GM18870 (cell line): ENCODE results near the gene EFS.

ENCODE experiments used
- ATAC-seq: cut with Tn5 transposase; IDR thresholded peaks from one replicate; pipeline ENCODE4 v1.9.1; 2021; ENCODE audit warnings: moderate library complexity; ENCODE audit not compliant: unreplicated experiment

EFS gene

GRCh38 chr14:23380197-23380914 lies 15.4 kb upstream of the EFS start:
- ATAC-seq = no peak

- no peak for ATAC-seq
Measured at GRCh38 chr14:23379366-23380196, 14.6 kb upstream of the EFS start.

DNA sequence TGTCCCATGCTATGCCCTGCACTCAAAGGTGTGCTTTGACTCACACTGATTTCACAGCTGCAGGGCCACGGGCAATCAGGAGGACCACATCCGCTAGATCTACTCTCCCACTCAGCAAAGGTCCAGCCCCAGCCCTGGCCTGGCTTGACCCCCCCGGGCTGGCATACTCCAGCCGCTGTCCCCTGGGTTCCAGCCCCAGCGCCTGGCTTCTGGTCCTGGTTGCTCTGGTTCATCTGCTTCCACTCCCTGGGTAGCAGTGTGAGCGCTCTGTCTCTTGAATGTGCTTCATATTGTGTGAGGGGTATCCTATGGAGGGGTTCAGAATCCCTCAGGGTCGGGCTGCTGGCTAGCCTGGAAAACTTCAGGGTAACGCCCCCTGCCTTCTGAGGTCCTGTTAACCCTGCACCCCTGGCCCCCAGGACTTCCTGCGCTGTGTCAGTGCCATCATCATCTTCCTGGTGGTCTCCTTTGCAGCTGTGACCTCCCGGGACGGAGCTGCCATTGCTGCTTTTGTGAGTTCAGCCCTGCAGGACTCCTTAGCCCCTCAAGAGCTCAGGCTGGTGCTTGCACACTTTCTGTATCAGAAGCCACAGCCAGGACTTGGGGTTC lies 13.7 kb upstream of the EFS start:
- no peak for ATAC-seq

- ATAC-seq = no peak
Measured at GRCh38 chr14:23377573-23378563, 12.9 kb upstream of the EFS start.

DNA sequence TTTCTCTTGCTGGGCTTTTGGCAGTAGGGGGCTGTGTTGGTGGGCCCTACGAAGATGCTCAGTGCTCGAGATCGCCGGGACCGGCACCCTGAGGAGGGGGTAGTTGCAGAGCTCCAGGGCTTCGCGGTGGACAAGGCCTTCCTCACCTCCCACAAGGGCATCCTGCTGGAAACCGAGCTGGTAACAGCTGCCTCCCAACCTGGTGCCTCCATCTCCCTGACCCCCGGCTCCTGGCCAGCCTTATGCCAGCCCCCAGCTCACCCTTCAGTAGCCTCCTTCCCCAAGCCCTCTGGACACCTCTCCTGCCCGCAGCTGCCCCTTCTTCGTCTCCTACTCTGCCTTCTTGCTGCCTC lies 12.2 kb upstream of the EFS start:
- no peak for ATAC-seq

- ATAC-seq = no peak
Measured at GRCh38 chr14:23376482-23377197, 11.7 kb upstream of the EFS start, which contains the start of gene CMTM5. Gene CMTM5, plus strand, starts transcription at chr14:23377046. Its CDS starts 206 bp downstream, at chr14:23377252.

GRCh38 chr14:23375527-23376251 lies 10.7 kb upstream of the EFS start:
- no peak for ATAC-seq

DNA sequence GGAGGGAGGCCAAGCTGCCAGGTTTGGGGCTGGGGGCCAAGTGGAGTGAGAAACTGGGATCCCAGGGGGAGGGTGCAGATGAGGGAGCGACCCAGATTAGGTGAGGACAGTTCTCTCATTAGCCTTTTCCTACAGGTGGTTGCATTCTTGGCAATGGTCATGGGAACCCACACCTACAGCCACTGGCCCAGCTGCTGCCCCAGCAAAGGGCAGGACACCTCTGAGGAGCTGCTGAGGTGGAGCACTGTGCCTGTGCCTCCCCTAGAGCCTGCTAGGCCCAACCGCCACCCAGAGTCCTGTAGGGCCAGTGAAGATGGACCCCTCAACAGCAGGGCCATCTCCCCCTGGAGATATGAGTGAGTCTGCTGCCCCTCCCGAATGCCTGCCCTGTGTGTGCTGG lies 8.1 kb upstream of the EFS start:
- ATAC-seq = no peak

DNA sequence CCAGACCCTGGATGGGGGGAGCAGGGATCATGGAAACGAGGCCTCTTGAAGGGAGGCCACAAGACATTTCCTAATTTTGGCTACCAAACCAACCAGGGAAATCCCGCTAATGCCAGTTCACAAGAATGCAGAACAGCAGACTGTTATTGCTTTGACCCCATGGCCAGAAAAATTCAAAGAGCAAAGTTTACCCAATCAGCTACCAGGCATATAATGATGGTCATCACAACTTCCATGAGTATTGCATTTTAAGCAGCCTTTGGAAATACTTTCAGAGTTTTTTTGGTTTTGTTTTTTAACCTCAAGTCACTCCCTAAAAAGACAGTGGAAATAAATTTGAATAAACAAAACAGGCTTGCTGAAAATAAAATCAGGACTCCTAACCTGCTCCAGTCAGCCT lies 7.5 kb upstream of the EFS start, which contains the start of gene IL25:
TSS of gene IL25 (plus strand) at position 301 of the 400 bp plus-strand sequence.
- no peak for ATAC-seq

- no peak for ATAC-seq
Measured at GRCh38 chr14:23371865-23372264, 6.9 kb upstream of the EFS start.

DNA sequence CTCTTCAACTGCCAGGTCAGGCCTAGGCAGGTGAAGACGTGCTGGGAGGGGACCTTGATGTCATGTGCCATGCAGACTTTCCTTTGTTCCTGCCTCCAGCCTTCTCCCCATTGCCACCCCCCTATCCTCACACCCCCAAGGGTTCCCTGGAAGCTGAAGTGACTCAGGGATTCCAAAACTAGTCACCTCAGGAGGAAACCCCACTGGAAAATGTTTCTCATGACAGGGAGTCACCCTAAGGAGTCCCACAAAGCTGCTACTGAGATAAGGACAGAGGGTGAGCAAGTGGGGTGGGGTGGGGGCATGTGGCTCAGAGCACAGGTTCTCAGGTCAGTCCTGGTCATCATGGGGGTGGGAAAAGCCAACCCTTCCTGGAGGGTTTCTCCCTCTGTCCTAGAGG lies 5.2 kb upstream of the EFS start:
- ATAC-seq = no peak

DNA sequence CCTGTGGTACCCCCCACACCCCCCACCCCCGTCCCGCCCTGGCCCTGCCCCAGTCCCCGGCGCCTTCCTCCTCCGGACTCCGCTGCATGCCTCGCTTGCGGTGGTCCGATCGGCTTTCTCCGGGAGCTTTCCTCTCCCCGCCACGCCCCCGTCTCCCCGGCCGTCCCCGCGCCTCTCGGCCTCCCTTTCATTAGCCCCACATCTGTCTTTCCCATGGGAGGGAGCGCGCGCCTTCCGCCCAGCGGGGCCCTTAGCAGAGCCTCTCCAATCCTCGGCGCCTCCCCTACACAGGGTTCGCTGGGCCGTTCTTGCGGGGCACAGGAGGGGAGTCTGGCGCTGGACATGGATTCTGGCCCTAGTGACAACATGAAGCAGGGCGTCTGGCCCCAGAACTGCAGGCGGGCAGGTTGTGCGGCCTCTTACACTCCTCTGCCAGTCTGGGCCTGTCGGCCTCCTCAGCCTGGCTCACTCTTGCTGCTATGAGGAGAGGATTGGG lies 1.5 kb upstream of the EFS start:
- no peak for ATAC-seq

DNA sequence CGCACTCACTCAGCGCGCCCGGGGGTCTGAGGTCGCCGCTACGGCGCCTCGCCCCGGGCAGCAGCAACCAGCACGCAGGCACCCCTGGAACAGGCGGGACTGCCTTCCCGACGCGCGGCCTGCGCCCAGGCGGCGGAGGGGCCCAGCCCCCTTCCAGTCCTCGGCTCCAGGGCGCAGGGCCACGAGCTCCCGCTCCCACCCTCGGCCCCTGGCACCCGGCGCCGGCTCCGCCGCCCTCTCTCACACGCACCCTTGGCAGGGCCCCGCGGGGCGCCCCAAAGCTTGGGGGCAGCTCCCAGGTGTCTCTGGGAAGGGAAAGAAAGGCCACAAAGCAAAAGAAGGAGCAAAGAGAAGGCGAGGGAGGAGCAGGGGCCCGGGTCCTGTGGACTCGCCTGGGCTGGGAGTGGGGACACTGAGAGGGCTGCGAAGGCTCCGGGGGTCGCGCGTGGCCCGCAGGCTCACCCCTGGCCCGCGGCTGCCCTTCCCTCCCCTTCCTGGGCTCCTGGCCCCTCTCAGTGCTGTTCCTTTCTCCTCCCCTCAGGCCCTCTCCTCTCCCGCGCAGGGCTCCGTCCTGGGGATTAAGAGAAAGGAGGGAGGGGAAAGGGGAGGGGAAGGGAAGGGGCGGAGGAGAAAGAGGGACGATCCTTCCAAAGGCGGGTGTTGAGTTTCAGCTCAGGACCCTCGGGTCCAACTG lies 907 bp upstream of the EFS start:
- ATAC-seq = no peak

DNA sequence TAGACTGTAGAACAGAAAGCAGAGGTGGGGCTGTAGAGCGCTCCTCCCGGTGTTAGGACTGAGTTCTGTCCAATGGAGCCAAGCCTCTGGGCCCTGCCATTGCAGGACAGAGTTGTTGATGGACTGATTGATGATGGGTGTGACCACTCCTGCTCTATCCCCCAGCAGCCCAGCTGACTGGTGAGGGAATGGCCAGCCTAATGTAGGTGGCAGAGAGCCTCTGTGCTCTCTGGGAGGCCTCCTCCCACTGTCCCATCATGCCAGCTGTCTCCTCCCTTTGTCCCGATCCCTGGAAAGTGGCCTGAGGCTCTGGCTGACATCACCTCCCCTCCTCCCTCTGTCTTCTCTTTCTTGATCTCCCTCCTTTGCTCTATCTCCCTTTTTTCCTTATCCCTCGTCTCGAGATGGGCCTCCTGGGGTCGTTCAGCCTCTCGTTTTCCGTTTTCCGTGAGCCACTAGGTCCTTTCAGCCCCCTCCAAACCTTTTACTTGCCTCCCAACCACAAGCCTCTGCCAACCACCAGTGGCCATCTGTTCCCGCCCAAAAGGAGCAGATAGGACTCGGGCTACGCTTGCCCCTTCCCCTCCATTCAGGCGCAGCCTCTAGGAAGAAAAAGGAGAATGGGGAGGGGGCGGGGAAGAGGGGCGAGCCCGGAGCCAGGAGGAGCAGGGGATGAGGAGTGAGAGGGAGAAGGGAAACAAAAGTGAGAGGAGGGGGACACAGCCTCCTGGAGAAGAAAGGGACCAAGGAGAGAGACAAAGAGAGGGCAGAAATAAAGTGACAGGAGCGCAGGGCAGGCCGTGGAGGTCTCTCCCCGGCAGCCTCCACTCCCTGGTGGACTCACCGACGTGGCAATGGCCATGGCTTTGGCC lies 572 bp downstream of the EFS start:
- ATAC-seq = no peak

DNA sequence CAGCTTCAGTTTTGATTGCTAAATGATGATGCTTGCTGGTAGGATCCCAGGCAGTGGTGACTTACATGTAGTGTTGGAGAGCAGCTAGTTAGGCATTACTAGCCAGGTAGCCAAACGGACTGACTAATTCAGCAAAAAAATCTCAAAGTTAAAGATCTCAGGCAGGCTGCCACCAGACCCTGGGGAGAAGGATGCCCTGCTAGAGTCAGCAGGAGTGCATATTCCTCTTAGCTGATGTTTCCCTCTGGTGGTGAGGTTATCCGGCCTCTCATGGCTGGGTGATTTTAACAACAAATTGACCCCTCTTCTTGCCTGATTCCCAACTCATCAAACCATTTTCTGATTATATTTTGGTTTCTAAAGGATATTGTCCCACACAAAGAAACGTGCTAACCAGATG lies 2.8 kb downstream of the EFS start:
- no peak for ATAC-seq

- no peak for ATAC-seq
Measured at GRCh38 chr14:23361763-23362162, 3.2 kb downstream of the EFS start.

- no peak for ATAC-seq
Measured at GRCh38 chr14:23361320-23361719, 3.7 kb downstream of the EFS start.

DNA sequence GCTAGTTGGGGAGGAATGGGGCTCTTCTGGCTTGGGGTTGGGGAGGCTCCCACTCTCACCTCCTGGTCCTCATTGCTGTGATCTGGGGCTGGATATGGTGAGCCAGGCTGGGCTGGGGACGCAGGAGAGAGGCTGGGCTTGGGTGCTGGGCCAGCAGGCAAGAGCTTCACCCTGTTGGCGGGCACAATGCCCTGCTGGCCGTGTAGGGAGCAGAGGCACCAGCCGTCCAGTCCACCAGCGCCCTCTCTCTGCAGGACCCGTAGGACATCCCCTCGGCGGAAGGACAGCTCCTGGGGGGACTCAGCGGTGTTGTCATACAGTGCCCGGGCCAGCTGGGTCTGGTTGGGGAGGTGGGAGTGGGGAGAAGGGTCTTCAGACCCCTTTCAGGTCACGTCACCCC lies 4.5 kb downstream of the EFS start:
- ATAC-seq = no peak
